Astrocyte of the cerebellum (primary cell): Measurements from ENCODE around the gene ZFYVE21.

Experiments
- DNase-seq: peaks from one replicate; pipeline ENCODE4 v3.0.0-alpha.2; 2011; ENCODE audit warnings: low read depth
- H3K4me3 ChIP-seq: 2 replicates; pipeline ENCODE4 v1.5.1; 2011; ENCODE audit warnings: mild to moderate bottlenecking, low read depth, low read length, moderate library complexity
- CTCF ChIP-seq: IDR thresholded peaks from 2 replicates; pipeline ENCODE4 v1.5.1; 2012; ENCODE audit warnings: low read length, low read depth, moderate library complexity, mild to moderate bottlenecking; ENCODE audit errors: missing control alignments
- in situ Hi-C: cut with HindIII; loops from 2 replicates; pipeline ENCODE4 v1.10.0; 2017; ENCODE audit warnings: low sequenced_read_pairs

Gene ZFYVE21

GRCh38 chr14:103676881-103677675 lies 38.5 kb upstream of the ZFYVE21 start:
- in situ Hi-C loops, result loop anchor here (5.0 kb wide), 1 partner anchor 85 kb away; no protein-coding TSS in a partner anchor
- DNase-seq, result no peak
- H3K4me3 ChIP-seq, result no peak overlapping the region
- TF ChIP-seq CTCF, result no peak

- peak; percentile 47 for TF ChIP-seq CTCF
- no peak for DNase-seq
- no peak overlapping the region for H3K4me3 ChIP-seq
- in situ Hi-C loops, result loop anchor here (5.0 kb wide), 1 partner anchor 87 kb away; no protein-coding TSS in a partner anchor
Observed at GRCh38 chr14:103679351-103679750, 36.3 kb upstream of the ZFYVE21 start.

GRCh38 chr14:103680491-103681231 lies 34.9 kb upstream of the ZFYVE21 start:
- H3K4me3 ChIP-seq, result no peak overlapping the region
- in situ Hi-C loops, result no loop called here
- no peak for DNase-seq
- TF ChIP-seq CTCF, result no peak

GRCh38 chr14:103683139-103683538 lies 32.5 kb upstream of the ZFYVE21 start:
- no peak overlapping the region for H3K4me3 ChIP-seq
- no peak for DNase-seq
- no peak for TF ChIP-seq CTCF
- in situ Hi-C loops, result no loop called here

GRCh38 chr14:103684471-103684870 lies 31.1 kb upstream of the ZFYVE21 start:
- TF ChIP-seq CTCF, result no peak
- DNase-seq, result no peak
- in situ Hi-C loops, result no loop called here
- no peak overlapping the region for H3K4me3 ChIP-seq

GRCh38 chr14:103684871-103685270 lies 30.7 kb upstream of the ZFYVE21 start:
- no peak overlapping the region for H3K4me3 ChIP-seq
- no peak for DNase-seq
- in situ Hi-C loops, result no loop called here
- TF ChIP-seq CTCF, result no peak
